Right lobe of liver (tissue), 4 donors: ENCODE measurements around the gene EMILIN2.

ENCODE experiments used
- POLR2A ChIP-seq: fragments of 450-650 bp; IDR thresholded peaks from one replicate; pipeline ENCODE4 v1.6.1; 2017; ENCODE audit warnings: antibody characterized with exemption, mild to moderate bottlenecking
- TF ChIP-seq, protein P1 (sequence below), 4 donors: fragments of 200-600 bp in 3 of 4; fragments of 450-650 bp in 1 of 4; IDR thresholded peaks; one replicate each; pipeline versions ENCODE4 v1.5.1 to v1.8.0; 2016 to 2022; ENCODE audit warnings: antibody characterized with exemption in 4 of 4, mild to moderate bottlenecking in 2 of 4
- donor health status: DM: no; HTN: no; CAD: no.
- donor health status: DM: no; HTN: no; CAD: no.
- donor health status: DM: no; HTN: yes; CAD: no.

DNA sequence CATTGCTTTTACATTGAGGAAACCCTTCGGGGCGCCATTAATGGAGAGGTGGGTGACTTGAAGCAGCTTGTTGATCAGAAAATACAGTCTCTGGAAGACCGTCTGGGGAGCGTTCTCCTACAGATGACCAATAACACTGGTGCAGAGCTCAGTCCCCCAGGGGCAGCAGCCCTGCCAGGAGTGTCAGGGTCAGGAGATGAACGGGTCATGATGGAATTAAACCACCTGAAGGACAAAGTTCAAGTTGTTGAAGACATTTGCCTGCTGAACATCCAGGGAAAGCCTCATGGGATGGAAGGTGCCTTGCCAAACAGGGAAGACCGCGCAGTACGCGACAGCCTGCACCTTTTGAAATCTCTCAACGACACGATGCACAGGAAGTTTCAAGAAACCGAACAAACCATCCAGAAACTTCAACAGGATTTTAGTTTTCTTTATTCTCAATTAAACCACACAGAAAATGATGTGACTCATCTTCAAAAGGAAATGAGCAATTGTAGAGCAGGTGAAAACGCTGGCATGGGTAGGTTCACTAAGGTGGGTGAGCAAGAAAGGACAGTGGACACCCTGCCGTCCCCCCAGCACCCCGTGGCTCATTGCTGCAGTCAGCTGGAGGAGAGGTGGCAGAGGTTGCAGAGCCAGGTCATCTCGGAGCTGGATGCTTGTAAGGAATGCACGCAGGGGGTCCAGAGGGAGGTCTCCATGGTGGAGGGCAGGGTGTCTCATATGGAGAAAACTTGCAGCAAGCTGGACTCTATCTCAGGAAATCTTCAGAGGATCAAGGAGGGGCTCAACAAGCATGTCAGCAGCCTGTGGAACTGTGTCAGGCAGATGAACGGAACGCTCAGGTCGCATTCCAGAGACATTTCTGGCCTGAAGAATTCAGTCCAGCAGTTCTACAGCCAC lies 45.0 kb downstream of the EMILIN2 start:
- TF ChIP-seq POLR2A: no peak
- TF ChIP-seq, protein P1, sequence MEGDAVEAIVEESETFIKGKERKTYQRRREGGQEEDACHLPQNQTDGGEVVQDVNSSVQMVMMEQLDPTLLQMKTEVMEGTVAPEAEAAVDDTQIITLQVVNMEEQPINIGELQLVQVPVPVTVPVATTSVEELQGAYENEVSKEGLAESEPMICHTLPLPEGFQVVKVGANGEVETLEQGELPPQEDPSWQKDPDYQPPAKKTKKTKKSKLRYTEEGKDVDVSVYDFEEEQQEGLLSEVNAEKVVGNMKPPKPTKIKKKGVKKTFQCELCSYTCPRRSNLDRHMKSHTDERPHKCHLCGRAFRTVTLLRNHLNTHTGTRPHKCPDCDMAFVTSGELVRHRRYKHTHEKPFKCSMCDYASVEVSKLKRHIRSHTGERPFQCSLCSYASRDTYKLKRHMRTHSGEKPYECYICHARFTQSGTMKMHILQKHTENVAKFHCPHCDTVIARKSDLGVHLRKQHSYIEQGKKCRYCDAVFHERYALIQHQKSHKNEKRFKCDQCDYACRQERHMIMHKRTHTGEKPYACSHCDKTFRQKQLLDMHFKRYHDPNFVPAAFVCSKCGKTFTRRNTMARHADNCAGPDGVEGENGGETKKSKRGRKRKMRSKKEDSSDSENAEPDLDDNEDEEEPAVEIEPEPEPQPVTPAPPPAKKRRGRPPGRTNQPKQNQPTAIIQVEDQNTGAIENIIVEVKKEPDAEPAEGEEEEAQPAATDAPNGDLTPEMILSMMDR (IDR thresholded peaks at IDR 0.05): no peak
